Hepatocyte (in vitro differentiated cells): ENCODE results near the gene DNAI2.

ENCODE experiments used
- EZH2 ChIP-seq: fragments of 200-600 bp; sonication (generic); IDR thresholded peaks from 2 replicates; pipeline ENCODE4 v1.6.1; 2016; ENCODE audit warnings: antibody characterized with exemption, mild to moderate bottlenecking, borderline replicate concordance
- EZH2phosphoT487 ChIP-seq: fragments of 200-600 bp; sonication (generic); IDR thresholded peaks from one replicate; pipeline ENCODE4 v1.6.1; 2018; ENCODE audit warnings: antibody characterized with exemption, mild to moderate bottlenecking, low read depth, moderate library complexity; ENCODE audit not compliant: unreplicated experiment, severe bottlenecking
- TF ChIP-seq, protein P1 (sequence below): fragments of 200-600 bp; sonication (generic); IDR thresholded peaks from 2 replicates; pipeline ENCODE4 v1.5.1; 2016; ENCODE audit warnings: antibody characterized with exemption, mild to moderate bottlenecking; ENCODE audit not compliant: poor library complexity

DNA sequence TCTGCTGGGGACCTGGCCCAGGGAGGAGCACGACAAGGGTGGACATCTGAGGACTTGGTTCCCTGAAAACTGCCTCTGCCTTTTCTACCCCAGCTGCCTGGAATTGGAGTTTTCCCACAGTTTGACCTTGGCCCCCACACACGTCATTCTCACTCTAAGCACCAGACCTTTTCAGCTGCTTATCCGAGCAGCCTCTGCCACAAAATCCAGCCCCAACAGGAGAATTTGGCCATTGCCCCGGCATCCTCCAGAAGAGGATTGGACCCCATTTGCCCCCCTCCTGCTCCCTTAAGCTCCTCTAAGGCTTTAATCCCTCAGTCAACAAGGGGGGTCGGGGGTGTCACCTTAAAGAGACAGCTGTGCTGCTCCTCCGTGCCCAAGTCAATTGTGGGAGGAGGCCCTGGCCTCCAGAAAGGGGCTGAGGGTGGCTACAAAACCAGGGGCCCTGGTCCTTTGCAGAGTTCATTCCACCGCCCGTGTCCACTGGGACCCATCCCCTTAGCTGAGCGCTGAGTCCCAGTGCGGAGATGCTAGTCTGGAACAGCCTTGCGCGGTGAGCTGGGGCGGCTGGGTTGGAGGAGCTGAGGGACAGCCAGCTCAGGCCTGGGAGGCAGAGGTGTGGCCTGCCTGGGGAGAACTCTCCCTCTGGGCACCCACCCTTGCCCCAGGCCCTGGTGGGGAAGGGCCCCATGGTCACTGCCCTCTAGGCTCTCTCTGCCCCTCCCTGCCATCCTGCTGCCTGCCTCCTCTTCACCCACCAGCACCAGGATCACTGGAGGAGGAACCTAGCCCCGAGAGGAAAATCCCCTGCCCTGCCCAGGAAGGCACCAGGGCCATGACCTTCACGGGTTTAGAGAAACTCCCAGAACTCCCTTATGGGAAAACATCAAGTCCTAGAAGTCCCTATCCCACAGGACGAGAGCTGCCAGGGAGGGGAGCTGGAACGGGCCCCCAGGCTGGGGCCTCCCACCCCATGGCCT is 41.8 kb upstream of the DNAI2 start:
- TF ChIP-seq, protein P1, sequence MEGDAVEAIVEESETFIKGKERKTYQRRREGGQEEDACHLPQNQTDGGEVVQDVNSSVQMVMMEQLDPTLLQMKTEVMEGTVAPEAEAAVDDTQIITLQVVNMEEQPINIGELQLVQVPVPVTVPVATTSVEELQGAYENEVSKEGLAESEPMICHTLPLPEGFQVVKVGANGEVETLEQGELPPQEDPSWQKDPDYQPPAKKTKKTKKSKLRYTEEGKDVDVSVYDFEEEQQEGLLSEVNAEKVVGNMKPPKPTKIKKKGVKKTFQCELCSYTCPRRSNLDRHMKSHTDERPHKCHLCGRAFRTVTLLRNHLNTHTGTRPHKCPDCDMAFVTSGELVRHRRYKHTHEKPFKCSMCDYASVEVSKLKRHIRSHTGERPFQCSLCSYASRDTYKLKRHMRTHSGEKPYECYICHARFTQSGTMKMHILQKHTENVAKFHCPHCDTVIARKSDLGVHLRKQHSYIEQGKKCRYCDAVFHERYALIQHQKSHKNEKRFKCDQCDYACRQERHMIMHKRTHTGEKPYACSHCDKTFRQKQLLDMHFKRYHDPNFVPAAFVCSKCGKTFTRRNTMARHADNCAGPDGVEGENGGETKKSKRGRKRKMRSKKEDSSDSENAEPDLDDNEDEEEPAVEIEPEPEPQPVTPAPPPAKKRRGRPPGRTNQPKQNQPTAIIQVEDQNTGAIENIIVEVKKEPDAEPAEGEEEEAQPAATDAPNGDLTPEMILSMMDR, result no peak
- no peak for TF ChIP-seq EZH2phosphoT487
- no peak for TF ChIP-seq EZH2
